Upper lobe of right lung (tissue), 1 donor: ENCODE measurements around the gene LASP1. TPM values are rescaled to one million over a fixed set of nuclear protein-coding genes. Genes with fewer than 3 reads are reported as not detected.
A peak's percentile ranks its signal among the peaks of the same experiment; 100 is the strongest.

ENCODE experiments used
- ATAC-seq: fragments of 200-7000 bp; cut with Tn5 transposase; one replicate; pipeline ENCODE4 v1.9.1; 2020; ENCODE audit warnings: mild to moderate bottlenecking, moderate library complexity
- DNase-seq: peaks from one replicate; pipeline ENCODE4 v3.0.0-alpha.2; 2020
- H3K27ac ChIP-seq: fragments of 200-600 bp; one replicate; pipeline ENCODE4 v1.8.0; 2022
- H3K27me3 ChIP-seq: fragments of 200-600 bp; one replicate; pipeline ENCODE4 v1.8.0; 2022; ENCODE audit warnings: mild to moderate bottlenecking
- H3K36me3 ChIP-seq: fragments of 200-600 bp; one replicate; pipeline ENCODE4 v1.8.0; 2022
- H3K4me1 ChIP-seq: fragments of 200-600 bp; one replicate; pipeline ENCODE4 v1.8.0; 2022
- H3K4me3 ChIP-seq: fragments of 200-600 bp; one replicate; pipeline ENCODE4 v1.8.0; 2022; ENCODE audit warnings: mild to moderate bottlenecking
- H3K9me3 ChIP-seq: fragments of 200-600 bp; one replicate; pipeline ENCODE4 v1.8.0; 2022
- intact Hi-C: fragments of 100-400 bp; cut with DNase I; formaldehyde crosslinking; loops from one replicate; pipeline ENCODE4 v1.11.0; 2022
- total RNA-seq: library from RNA; stranded (reverse); fragmentation: NEBNext Ultra II Directional; extraction: Animal tissue kit (Norgen Biotek cat#: 25700); gene quantifications from one replicate; pipeline ENCODE4 v1.2.1, GENCODE V29; 2021
- TF ChIP-seq, protein P1 (sequence below): fragments of 200-600 bp; IDR thresholded peaks from one replicate; pipeline ENCODE4 v1.8.0; 2022; ENCODE audit warnings: antibody characterized with exemption
- donor health status: DM: no; HTN: yes; CAD: no; lungs with severe emphysema.

LASP1 gene
- total RNA-seq, 1 donor from 2014 or later = 158 TPM

DNA sequence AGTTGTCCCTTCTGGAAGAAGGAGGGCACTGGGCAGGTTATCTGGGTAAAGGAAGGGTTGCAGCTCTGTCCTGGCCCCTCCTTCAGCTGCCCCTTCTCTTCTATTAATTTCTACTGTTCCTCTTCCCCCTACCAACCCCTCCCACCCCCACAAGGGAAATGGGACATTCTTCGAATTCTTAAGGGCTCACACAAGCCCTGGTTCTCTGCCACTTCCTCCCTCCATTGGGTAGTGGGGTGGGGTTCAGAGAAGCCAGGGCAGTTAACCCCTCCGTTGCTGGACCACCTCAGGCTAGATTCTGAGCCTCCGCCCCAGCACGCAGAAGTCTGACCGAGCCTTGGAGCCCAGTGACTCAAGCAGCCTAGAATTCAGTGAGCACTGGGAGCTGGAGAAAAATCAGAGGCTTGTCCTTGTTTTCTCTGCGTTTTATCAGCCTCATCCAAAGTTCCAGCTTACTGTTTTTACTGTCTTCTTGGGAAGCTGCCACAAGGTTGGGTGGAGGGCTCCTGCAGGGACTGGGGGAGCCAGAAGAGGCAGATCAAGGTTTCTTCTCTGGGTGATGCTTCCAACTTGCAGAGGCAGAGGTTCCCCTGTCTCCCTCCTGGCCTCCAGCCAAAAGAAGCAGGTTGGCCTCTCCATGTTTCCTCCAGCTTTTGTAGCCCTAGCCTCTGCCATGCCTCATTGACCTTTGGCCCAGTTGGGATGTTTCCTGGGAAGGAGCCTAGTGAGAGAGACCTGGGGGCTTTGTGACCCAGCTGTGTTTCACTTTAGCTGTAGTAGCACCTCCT is 10.2 kb downstream of the LASP1 start:
- Histone ChIP-seq H3K27ac (peak overlapping the region; percentile 55), H3K4me3 (peak overlapping the region; percentile 21), H3K27me3 (no peaks in the 10 kb centered on the region), H3K4me1 (peaks cover 86% of the 10 kb centered on the region), H3K36me3 (peaks cover 38% of the 10 kb centered on the region), H3K9me3 (no peaks in the 10 kb centered on the region)
- intact Hi-C loops = no loop called here
- DNase-seq (no peak), ATAC-seq (peak; percentile 79)
- TF ChIP-seq, protein P1, sequence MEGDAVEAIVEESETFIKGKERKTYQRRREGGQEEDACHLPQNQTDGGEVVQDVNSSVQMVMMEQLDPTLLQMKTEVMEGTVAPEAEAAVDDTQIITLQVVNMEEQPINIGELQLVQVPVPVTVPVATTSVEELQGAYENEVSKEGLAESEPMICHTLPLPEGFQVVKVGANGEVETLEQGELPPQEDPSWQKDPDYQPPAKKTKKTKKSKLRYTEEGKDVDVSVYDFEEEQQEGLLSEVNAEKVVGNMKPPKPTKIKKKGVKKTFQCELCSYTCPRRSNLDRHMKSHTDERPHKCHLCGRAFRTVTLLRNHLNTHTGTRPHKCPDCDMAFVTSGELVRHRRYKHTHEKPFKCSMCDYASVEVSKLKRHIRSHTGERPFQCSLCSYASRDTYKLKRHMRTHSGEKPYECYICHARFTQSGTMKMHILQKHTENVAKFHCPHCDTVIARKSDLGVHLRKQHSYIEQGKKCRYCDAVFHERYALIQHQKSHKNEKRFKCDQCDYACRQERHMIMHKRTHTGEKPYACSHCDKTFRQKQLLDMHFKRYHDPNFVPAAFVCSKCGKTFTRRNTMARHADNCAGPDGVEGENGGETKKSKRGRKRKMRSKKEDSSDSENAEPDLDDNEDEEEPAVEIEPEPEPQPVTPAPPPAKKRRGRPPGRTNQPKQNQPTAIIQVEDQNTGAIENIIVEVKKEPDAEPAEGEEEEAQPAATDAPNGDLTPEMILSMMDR = no peak

DNA sequence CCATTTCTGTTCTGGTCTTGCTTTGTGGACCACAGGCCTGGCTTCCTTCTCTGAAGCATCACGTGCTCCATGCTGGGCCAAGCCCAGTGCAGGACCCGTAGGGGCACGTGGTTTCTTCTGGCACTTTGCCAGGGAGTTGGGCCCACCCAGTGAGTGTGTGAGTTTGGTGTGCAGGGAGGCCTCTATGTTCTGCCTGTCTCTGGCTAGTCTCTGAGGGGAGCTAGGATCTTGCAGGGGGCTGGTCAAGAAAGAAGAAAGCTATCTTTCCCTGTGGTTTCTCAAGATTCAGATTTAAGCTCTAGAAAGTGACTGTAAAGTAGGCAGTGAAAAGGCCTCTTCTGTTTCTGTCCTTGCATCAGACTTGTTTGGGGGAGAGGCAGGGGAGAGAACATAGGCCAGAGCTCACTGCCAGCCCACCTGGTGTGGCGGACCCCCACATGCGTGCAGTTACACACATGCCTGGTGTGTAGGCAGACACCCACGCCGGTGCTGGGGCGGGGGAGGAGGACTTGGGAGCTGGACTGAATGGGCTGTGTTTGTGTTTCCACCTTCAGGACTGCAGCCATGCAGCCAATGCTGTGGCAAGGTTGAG is 11.8 kb downstream of the LASP1 start:
- DNase-seq (no peak), ATAC-seq (peak; percentile 54)
- TF ChIP-seq, protein P1 = no peak
- intact Hi-C loops = no loop called here
- Histone ChIP-seq H3K4me1 (peaks cover 84% of the 10 kb centered on the region), H3K4me3 (no peak overlapping the region), H3K27ac (peak overlapping the region; percentile 55), H3K9me3 (no peaks in the 10 kb centered on the region), H3K36me3 (peaks cover 51% of the 10 kb centered on the region), H3K27me3 (no peaks in the 10 kb centered on the region)

DNA sequence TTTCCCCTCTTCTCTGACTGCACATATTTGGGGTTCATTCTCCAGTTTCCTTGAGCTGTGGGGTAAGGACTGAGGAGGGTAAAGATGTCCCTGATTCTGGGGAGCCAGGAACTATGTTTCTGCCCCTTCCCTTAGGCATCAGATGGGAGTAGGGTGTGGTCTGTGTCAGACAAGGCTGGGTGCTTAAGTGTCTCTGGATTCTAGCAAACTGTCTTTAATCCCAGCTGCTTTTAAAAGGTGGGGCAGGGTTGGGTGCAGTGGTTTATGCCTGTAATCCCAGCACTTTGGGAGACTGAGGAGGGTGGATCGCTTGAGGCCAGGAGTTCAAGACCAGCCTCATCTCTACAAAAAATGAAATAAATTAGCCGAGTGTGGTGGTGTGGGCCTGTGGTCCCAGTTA is 13.0 kb downstream of the LASP1 start:
- intact Hi-C loops = no loop called here
- Histone ChIP-seq H3K27me3 (no peaks in the 10 kb centered on the region), H3K36me3 (peaks cover 60% of the 10 kb centered on the region), H3K27ac (peak overlapping the region; percentile 55), H3K4me3 (no peak overlapping the region), H3K4me1 (peaks cover 74% of the 10 kb centered on the region), H3K9me3 (no peaks in the 10 kb centered on the region)
- TF ChIP-seq, protein P1 = no peak
- ATAC-seq (no peak), DNase-seq (no peak)

DNA sequence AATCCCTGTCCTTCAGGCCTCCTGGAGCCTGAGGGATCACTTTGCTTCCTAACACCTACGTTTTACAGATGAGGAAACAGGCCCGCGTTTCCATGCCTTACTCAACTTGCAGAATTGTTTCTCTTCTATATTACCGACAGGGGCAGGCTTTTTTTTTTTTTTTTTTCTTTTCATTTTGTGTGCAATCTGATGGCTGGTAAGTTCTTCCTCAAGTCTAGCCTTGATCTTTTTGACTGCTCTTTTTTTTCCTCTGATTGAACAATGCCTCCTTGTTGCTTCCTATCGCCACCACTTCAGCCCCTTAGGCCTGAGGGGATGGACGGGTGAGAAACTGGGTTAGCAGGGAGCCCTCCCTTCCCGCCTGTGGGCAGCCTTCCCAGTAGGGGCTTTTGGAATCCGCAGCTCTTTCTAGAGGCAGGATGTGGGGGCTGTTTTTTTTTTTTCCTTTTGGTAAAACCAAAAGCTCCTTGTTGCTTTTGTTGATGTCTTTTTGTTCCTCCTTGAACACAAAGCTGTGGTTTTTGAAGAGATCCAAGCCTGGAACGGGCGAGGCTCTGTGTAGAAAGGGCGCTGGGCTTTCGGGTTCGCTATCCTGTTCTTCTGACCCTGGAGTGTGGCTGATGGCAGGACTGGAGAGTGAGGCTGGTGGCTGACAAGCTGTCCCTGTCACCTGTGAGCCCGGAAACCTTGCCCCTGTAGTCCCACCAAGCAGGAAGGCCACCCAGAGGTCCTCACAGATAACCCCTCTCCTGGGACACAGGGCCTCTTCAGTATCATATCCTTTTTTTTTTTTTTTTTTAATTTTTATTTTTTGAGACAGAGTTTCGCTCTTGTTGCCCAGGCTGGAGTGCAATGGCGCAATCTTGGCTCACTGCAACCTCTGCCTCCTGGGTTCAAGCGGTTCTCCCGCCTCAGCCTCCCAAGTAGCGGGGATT is 14.0 kb downstream of the LASP1 start:
- H3K4me1 ChIP-seq = peaks cover 74% of the 10 kb centered on the region
- intact Hi-C loops = no loop called here
- TF ChIP-seq, protein P1 = no peak
- H3K36me3 ChIP-seq = peaks cover 59% of the 10 kb centered on the region
- ATAC-seq (no peak), DNase-seq (no peak)
- H3K9me3 ChIP-seq = no peaks in the 10 kb centered on the region
- H3K27ac ChIP-seq = peak overlapping the region; percentile 63
- H3K27me3 ChIP-seq = no peaks in the 10 kb centered on the region
- no peak overlapping the region for H3K4me3 ChIP-seq

DNA sequence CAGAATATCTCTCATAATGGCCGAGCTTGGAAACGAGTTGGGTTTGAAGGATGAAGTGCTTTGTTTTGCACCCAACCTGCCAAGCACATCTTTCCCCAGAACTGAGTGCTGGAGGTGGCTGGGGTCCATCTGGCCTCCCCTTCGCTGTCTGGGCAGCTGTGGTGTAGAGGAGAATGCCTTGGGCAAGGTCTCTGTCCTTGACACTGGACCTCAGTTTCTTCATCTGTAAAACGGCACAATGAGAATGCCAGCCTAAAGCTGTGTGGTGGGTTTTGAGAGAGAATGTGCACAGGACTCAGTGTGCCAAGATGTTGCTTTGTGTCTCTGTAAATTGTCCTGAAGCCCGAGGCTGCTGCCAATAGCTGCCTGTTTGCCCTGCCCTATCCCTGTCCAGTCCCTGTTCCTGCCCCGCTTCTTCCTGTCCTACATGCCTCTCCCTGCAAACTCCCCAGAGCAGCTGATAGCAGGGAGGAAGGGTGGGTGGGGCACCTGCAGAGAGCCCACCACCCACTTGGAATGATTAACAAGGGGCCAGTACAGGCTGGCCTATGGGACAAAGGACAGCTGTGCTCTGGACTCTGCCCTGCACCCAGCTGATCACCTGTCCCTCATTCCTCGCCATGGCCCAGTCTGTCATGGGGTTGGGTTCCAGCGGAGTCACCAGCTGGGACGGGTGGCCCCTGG is 15.3 kb downstream of the LASP1 start:
- TF ChIP-seq, protein P1 = no peak
- Histone ChIP-seq H3K27ac (no peak overlapping the region), H3K4me1 (peaks cover 63% of the 10 kb centered on the region), H3K27me3 (no peaks in the 10 kb centered on the region), H3K4me3 (no peak overlapping the region), H3K9me3 (no peaks in the 10 kb centered on the region), H3K36me3 (peaks cover 61% of the 10 kb centered on the region)
- no peak for DNase-seq
- no peak for ATAC-seq
- intact Hi-C loops = no loop called here
